RWPE1 (cell line): ENCODE measurements around the gene DNMT3B.
"Not testable (repeated sequence)": the region's sequence is repeated elsewhere in the genome, so short reads cannot be mapped to it uniquely, and the experiment has no call there.

Experiments used
- CTCF ChIA-PET: fragments of 350-600 bp; sonication (Branson Sonifier 250); formaldehyde crosslinking; extraction: SDS; loops from one replicate; lab custom pipeline; 2021; lab: Yijun Ruan, JAX
- POLR2A ChIA-PET: fragments of 400-600 bp; formaldehyde crosslinking; extraction: SDS; loops from one replicate; lab custom pipeline; 2020; ENCODE audit warnings: antibody characterized with exemption; ENCODE audit not compliant: low non-redundant PET; lab: Yijun Ruan, JAX
- DNase-seq: peaks from one replicate; pipeline ENCODE4 v3.0.0; 2012; ENCODE audit warnings: low spot score
- H3K27ac ChIP-seq: fragments of 450-650 bp; 2 replicates; pipeline ENCODE4 v1.5.1; 2017
- CTCF ChIP-seq: fragments of 450-650 bp; conservative IDR thresholded peaks from 2 replicates; pipeline ENCODE4 v1.5.1; 2017; ENCODE audit warnings: low read depth, mild to moderate bottlenecking

DNMT3B gene

GRCh38 chr20:32761831-32762753 lies at the start of gene DNMT3B:
TSS of gene DNMT3B (plus strand) at chr20:32762385. CDS start at chr20:32780324, 17,939 bp downstream.
- peak within 1 kb of the TSS; percentile 38 for H3K27ac ChIP-seq
- peak; percentile 85 for DNase-seq

GRCh38 chr20:32718749-32719348 lies 43.3 kb upstream of the DNMT3B start:
- no peak for TF ChIP-seq CTCF
- ChIA-PET CTCF (no interaction called here), POLR2A (no interaction called here)
- H3K27ac ChIP-seq = no peak overlapping the region
- no peak for DNase-seq

More at GRCh38 chr20:32761831-32762753, at the start of gene DNMT3B:
- no peak; the same call in 1 of the 2 replicates for TF ChIP-seq CTCF
- ChIA-PET CTCF (interaction anchor here (0.7 to 3.4 kb wide), 8 partner anchors 17 to 334 kb away, joined by 3 to 29 read pairs (median 4); partner anchors contain the start of genes C20orf203 and COMMD7), POLR2A (interaction anchor here (0.6 kb wide), 1 partner anchor 1214 kb away, joined by 3 read pairs; no protein-coding TSS in a partner anchor)

GRCh38 chr20:32727683-32728082 lies 34.5 kb upstream of the DNMT3B start:
- TF ChIP-seq CTCF = no peak
- ChIA-PET POLR2A (no interaction called here), CTCF (interaction anchor here (1.5 kb wide), 1 partner anchor 62 kb away, joined by 3 read pairs; no protein-coding TSS in a partner anchor)
- H3K27ac ChIP-seq = no peak overlapping the region
- DNase-seq = no peak

GRCh38 chr20:32728435-32728834 lies 33.8 kb upstream of the DNMT3B start:
- H3K27ac ChIP-seq, POLR2A ChIA-PET, DNase-seq: not testable (repeated sequence)
- CTCF ChIA-PET = interaction anchor here (0.7 kb wide), 1 partner anchor 28 kb away, joined by 3 read pairs; no protein-coding TSS in a partner anchor

- CTCF ChIA-PET = interaction anchor here (0.7 kb wide), 1 partner anchor 91 kb away, joined by 5 read pairs; no protein-coding TSS in a partner anchor
Measured at GRCh38 chr20:32729334-32729733, 32.9 kb upstream of the DNMT3B start.

GRCh38 chr20:32731882-32732266 lies 30.3 kb upstream of the DNMT3B start:
- POLR2A ChIA-PET = no interaction called here
- CTCF ChIA-PET = interaction anchor here (0.6 kb wide), 1 partner anchor 22 kb away, joined by 3 read pairs; no protein-coding TSS in a partner anchor

More at GRCh38 chr20:32729334-32729733, 32.9 kb upstream of the DNMT3B start:
- DNase-seq, POLR2A ChIA-PET, H3K27ac ChIP-seq: not testable (repeated sequence)

More at GRCh38 chr20:32731882-32732266, 30.3 kb upstream of the DNMT3B start:
- DNase-seq = no peak
- H3K27ac ChIP-seq = peak overlapping the region; percentile 28; the same call in 1 of the 2 replicates
- no peak for TF ChIP-seq CTCF
